GM23248 (cell line): ENCODE data around the gene OPCML.

Experiments used
- EZH2 ChIP-seq: fragments of 200-600 bp; sonication (generic); IDR thresholded peaks from 2 replicates; pipeline ENCODE4 v1.6.1; 2018; ENCODE audit warnings: antibody characterized with exemption, mild to moderate bottlenecking; ENCODE audit not compliant: insufficient read depth, poor library complexity, severe bottlenecking
- EZH2phosphoT487 ChIP-seq: fragments of 200-600 bp; sonication (generic); IDR thresholded peaks from 2 replicates; pipeline ENCODE4 v1.6.1; 2018; ENCODE audit warnings: antibody characterized with exemption, moderate library complexity, mild to moderate bottlenecking, low read depth; ENCODE audit not compliant: insufficient read depth

DNA sequence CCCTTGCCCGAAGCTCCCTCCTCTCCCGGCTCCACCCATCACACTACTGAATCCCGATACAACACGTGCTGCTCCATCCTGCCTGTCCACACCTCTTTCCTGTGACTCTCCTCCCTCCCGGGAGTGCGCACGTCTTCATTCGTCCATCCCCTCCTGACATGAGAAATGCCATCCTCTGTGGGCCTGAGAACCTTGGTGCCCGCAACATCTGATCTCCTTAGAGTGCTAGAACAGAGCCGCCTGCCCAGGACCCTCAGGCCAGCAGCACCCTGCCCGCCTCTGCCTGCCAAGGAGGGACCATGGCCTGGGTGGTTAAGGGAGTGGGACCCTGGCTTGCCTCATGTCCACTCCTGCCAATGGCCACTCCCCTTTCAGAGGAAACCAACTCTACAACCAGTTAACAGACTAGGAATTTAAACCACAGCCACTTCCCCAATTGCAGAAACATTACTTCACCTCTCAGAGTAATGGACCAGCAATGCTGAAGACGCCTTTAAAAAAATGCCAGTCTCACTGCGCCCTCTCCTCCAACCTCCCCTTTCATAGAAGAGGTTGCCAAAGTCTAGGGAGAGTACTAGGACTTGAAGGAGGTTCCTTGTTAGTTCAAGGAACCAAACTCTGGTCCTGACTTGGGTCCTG lies 466.3 kb downstream of the OPCML start:
- TF ChIP-seq EZH2 = no peak
- no peak for TF ChIP-seq EZH2phosphoT487
